Activated naive CD8-positive, alpha-beta T cell treated with anti-CD3 and anti-CD28 coated beads, Interleukin-2, amount 50 U/mL, for 16 hours (primary cell): Measurements from ENCODE around the gene VAV2.
"Not testable (repeated sequence)": the region's sequence is repeated elsewhere in the genome, so short reads cannot be mapped to it uniquely, and the experiment has no call there.

Source experiments
- DNase-seq: peaks from one replicate; pipeline ENCODE4 v3.0.0-alpha.2; 2020; ENCODE audit warnings: low read depth, low spot score

The VAV2 gene

DNA sequence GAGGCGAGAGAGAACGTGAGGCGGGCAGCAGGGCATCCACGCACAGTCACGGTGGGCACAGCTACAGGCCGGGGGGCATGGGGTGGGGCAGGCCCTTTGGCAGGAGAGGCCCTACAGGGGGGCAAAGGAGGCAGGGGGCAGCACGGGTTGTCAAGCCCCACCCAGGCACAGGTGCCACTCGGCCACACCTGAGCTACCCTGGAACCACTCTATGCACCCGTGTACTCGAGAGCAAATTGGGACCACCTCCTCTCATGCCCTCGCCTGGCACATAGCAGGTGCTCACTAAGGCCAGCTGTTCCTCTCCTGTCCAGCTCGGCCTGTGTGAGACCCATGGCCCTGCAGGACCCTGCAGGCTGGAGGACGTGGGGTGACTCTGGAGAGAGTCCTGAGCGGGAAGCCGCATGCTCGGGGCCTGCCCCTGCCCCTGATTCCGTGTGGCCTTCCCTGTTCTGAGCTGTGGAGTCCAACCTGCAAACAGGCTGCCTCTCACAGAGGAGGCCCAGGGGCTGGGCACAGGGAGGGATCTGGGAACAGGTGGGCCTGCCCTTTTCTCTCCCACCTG lies 222.5 kb downstream of the VAV2 start:
- DNase-seq, result no peak

DNA sequence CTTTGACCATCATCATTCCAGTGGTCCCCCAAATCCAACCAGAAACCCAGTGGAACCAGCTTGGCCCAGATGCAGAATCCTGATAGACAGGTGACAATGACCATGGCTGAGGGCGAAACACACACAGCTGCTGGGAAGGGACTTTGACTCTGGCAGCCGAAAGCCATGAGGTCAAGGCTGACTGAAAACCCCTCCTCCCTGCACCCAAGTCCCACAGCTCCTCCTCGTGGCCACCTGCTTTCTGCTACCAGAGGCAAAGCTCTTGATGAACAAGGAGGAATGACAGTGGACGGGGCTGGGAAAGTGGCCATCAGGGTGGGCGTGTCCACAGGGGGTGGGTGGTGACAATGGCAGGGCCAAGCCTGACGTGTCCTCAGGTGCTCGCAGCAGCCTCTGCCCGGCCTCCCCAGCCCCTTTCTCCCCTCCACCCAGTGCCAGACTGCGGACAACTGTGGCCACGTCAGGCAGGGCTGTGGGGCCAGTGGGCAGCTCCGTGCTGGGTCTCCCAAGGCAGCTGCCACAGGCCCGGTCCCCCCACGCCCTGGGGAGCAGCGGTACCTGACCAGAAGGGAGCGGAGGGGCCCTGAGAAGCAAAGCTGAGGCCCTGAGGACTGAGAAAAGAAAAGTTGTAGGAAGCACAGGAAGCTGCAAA lies 223.1 kb downstream of the VAV2 start:
- DNase-seq, result no peak

DNA sequence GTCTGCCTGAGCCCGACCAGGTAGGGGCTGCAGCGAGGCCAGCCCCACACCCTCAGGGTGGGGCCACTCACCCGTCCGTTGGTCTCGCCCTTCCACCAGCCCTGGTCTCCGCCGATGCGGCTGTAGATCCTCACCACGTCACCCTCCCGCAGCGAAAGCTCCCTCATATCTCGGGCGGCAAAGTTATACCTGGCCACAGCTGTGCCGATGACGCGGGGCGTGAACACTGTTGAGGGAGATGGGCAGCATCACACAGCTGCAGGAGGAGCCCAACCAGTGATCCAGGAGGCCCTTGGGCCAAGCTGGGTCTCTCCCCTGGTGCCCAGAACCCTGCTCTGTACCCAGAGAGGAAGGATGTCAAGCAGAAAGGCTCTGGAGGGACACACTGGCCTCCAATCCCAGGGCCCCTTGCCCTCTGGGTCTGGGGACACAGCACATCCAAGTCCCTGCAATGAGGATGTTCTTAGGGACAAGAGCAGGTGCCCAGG lies 223.7 kb downstream of the VAV2 start:
- DNase-seq, result no peak

DNA sequence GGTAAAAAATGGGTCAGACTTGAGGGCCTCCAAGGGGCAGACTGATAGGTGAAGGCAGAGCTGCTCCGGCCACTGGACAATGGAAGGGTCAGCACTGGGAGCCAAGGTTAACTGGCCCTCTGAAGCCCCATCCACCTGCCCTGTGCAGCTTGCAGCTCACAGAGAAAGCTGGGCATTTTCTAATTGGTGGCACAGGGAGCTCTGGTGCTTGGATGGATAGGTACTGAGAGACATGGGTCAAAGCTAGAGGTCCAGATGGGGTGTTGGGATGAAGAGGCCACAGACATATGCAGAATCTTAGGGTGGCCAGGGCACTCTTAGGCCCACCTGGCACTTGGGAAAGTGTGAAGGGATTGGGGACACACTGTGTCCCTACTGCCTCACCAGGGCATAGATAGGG lies 224.5 kb downstream of the VAV2 start:
- DNase-seq, result no peak

DNA sequence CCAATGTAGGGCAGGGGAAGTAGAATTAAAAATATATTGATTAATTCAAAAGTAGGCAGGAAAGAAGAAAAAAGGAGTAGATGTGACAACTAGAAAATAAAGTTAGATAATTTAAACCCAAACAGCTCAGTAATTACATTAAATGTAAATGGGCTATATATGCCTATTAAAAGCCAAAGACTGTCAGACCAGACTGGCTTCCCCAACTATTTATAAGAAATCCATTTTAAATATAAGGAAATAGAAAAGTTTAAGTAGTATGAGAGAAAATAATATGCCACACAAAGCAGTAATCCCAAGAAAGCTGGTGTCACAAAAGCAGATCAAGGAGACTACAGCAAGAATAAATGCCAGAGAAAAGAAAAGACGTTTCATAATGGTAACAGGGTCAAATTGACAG lies 225.1 kb downstream of the VAV2 start:
- DNase-seq, result no peak

DNA sequence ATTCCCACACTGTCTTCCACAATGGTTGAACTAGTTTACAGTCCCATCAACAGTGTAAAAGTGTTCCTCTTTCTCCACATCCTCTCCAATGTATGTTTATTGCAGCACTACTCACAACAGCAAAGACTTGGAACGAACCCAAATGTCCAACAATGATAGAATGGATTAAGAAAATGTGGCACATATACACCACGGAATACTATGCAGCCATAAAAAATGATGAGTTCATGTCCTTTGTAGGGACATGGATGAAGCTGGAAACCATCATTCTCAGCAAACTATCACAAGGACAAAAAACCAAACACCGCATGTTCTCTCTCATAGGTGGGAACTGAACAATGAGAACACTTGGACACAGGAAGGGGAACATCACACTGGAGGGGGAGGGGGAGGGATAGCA lies 225.9 kb downstream of the VAV2 start:
- DNase-seq, result not testable (repeated sequence)

DNA sequence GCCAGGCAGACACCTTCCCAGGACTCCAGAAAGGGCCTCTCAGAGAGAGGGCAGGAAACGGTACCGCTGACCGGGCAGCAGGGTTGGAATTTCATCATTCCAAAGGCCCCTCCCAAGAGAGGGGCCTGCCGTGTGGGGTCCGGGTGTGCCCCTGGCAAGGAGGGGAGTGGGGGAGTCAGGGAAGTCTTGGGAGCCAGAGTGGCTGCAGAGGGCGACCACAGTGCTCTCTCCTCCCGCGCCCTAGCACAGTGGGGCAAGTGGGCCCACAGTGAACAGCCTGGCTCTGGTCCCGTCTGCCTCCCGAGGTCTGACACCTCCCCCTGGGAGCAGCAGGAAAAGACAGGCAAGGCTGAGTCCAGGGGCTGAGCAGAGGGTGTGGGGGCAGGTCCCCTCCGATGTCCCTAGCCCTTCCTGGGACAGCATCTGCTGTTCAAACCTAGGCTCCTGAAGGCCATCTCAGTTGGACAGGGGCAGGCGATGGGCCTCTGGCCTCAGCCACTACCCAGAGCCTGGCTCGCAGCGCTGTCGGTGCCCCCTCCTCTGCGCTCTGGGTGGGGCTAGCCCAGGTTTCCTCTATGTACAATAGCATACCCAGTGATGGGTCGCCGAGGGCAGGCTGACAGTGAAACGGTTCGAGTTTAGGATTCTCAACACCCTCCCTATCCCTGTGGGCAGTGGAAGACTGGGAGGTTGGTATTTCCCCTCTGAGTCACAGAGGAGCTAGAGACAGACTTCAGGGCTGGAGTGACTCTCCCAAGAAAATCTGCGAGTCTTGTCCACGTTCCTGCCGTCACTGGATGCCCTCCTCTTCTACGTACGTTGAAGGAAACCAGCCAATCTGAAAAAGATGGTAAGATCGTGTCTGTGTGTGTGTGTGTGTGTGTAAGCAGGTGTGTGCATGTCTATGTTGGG lies 228.6 kb downstream of the VAV2 start:
- DNase-seq, result no peak

DNA sequence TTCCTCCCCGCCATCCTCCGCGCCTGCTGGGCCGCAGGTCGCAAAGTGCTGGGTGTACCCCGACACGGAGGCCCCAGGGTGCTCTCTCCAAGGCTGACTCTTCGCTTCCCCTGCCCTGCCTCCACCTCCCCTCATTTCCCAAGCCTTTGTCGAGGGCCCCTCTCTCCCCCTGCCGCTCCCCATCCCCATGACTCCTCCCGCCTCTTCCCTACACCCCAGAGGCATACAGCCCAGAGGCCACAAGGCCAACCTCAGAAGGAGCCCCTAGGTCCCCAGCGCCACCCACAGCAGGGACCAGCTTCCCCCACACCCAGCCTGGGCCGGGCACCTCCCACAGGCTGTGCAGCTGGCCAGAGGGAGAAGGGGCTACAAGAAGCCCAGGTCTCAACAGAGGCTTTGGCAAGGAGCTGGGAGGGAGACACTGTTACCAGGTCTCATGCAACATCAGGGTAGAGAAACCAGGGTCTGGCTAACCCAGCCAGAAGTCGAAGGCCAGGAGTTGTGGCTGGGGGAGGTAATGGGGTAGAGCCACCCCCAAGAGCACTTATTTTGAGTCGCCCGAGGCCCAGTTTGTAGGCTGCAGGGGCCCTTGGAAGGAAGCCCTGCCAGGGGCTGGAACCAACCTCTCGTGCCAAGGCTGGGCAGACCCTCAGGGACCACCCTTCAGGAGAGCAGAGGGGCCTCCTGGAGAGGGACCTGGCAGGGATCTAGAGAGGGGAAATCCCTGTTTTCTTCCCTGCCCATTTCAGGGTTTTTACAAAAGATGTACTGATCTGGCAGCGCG lies 229.4 kb downstream of the VAV2 start:
- DNase-seq, result no peak

DNA sequence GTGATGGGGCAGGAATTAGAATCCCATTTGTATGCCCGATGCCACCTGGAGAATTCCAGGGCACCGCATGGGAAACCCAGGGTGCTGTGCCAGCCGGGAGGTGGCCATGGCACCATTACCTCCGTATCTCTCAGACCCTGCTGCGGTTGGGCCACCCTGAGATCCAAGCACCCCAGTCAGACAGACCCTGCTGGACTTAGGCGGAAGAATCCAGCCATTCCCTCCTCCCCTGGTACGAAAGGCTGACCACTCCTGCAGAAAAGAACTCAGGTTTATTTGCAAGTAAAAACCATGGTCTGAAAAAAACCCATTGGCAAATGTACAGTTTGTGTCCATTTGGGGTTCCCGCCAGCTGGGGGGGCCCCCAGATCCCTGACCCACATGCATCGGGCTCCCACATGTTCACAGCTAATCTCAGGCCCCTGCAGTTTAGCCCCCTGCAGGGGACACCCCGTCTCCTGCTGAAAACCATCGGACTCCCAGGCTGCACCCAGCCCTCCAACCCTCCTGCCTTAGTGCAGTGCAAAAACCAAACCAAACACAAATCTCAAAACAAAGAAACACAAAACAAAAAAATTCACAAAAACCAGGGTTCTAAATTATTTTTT lies 230.4 kb downstream of the VAV2 start:
- DNase-seq, result no peak

DNA sequence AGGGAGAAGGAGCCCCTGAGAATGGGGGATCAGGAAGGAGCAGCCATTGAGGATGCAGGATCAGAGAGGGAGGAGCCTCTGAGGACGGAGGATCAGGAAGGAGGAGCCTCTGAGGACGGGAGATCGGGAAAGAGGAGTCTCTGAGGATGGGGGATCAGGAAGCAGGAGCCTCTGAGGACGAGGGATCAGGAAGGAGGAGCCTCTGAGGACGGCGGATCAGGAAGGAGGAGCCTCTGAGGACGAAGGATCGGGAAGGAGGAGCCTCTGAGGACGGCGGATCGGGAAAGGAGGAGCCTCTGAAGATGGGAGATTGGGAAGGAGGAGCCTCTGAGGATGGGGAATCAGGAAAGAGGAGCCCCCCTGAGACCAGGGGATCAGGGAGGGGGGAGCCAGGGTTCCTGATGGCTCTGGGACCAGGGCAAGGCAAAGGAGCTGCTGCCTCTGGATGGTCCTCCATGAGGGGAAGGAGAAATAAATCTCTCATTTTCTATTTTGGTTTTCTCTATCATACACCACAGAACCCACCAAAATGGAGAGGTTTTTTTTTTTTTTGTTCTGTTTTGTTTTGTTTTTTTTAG lies 231.3 kb downstream of the VAV2 start:
- no peak for DNase-seq

DNA sequence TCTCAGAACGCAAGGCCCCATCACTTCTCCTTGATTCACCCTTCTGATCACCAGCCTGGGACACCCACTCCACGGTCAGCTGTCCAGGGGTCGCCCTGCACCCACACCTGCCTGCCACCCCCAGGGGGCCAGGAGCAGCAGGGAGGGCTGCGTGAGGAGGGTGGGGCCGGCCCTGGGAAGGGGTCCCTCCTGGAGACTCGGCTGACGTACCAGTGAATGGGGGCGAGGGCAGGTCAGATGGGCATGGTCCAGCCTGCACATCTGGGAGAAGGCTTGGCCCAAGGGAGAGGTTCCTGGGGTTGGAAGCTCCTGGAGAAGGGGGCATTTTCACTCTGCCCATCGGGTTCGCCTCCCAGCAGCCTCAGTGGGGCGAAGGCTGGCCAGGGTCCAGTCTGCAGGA lies 232.2 kb downstream of the VAV2 start:
- DNase-seq, result no peak

DNA sequence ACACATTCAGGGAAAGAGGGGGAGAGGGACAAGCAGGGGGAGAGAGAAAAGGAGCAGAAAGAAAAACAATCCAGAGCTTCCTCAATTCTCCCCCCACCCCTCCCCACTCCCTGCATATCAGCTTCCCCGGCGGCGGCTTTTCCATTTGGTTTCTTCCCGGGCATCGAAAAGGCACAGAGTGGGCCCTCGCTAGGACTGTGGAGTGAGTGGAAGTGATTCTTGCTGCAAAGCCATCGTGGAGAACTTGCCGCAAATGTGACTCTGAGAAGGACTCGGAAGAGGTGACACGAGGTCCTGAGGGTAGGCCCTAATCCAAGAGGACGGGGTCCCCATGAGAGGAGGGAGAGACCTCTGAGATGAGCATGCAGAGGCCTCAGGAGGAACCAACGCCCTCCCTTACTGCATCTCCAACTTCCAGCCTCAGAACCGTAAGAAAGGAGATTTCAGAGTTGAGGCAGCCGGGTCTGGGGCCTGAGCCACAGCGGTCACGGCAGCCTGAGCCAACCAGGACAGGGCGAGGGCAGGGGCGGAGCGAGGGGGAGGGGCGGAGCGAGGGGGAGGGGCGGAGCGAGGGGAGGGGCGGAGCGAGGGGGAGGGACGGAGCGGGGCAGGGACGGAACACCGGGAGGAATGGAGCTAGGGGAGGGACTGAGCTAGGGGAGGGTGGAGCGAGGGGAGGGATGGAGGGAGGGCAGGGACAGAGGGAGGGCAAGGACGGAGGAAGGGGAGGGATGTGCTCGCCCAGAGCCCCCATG lies 232.8 kb downstream of the VAV2 start:
- DNase-seq, result no peak

DNA sequence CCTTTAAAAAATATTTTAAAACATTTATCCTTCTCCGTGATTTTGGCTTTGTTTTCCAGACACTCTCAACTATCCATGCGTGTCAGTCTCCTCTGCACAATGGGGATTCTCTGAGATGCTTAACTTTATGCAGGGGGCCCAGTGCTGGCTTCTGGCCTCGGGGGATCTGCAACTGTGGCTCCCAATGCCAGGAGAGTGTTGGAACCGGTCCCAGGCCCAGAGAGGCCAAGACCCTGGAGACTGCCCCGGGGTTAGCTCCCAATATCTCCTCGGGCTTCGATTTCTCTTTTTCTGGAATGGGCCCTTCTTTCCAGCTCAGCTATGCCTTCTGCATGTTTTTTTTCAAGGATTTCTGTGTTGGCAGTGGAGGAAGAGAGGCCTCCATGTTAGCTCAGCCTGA lies 233.9 kb downstream of the VAV2 start:
- no peak for DNase-seq

DNA sequence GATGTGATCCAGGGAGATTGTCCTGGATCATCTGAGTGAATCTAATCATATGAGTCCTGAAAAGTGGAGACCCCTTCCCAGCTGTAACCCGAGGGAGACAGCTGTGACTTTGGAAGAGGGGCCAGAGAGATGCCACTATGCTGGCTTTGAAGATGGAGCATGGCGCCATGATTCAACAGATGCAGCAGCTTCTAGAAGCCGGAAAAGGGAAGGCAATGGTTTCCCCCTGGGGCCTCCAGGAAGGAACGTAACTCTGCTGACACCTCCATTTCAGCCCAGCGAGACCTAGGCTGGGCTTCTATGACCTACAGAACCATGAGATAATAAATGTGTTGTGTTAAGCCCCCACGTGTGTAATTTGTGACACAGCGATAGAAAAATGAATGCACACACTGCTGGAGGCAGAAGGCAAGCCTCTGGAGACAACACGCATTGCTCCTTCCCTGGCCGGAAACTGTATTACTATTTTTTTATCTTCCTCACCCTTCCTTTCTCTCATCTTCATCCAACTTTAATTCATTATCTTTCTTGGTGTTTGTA lies 237.4 kb downstream of the VAV2 start:
- DNase-seq, result no peak

DNA sequence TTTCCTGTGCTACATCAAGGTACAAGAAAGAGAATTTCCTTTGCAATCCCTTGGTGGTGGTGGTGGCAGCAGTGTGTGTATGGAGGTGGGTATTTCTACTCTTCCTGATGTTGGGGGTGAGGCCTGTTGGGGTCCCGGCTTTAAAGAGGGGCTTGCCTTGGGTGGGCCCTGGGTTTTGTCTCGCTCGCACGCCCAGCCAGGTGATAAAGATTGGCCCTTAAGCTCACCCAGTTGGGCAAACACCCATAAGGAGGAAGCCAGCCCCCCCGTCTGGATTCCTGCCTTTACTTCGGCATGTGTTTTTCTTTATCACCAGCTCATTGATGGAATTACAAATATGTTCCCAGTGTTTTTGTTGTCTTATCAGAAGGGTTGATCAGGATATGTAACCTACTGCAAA lies 237.9 kb downstream of the VAV2 start:
- DNase-seq, result no peak

DNA sequence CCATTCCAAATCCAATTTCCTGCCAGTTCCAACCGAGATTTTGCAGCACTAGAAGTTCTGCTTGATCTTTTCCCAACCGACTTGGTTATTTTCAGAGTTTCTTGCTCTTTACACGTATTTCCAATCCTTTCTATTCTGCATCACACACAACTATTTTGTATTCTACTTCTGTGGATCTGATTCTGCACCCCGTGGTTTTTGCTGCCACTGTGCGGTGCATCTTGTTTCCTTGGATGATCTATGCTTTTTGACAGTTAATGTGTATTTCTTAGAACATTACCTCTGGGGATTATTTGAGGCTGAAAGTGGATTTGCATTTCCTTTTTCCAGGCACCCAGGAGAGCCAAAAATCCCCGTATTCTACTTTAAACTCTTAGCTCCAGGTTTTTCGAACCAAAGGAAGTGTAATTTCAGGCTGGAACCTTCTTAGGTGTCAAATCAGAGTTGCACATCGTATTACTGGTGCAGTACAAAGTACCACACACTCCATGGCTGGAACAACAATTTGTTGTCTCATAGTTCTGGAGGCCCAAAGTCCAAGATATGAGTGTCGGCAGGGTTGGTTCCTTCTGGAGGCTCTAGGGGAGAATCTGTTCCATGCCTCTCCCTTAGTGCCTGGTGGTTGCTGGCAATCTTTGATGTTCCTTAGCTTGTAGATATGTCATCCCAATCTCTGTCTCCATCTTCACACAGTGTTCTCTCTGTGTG lies 239.2 kb downstream of the VAV2 start:
- DNase-seq, result no peak

DNA sequence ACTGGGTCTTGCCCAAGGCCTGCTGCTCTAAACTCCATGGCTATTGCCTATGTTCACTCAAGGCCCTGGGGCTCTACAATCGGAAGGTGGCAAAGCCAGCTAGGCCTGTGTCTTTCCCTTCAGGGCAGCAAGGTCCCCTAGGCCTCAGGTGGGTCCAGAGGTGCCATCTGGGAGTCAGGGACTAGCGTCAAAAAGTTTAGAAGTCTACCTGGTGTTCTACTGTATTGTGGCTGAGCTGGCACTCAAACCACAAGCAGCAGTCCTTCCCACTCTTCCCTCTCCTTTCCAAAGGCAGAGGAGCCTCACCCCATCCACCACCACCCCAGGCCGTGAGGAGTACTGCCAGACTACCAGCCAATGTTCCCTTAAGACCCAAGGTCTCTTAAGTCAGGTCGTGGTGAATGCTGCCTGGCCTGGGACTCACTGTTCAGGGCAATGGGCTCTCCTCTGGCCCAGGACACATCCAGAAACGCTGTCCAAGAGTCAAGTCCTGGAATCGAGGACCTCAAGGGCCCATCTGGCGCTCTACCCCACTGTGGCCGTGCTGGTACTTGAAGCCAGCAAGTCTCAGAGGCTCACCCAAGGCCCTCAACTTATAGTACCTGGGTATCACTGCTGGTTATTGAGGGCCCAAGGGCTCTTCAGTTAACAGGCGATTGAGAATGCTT lies 241.0 kb downstream of the VAV2 start:
- no peak for DNase-seq

DNA sequence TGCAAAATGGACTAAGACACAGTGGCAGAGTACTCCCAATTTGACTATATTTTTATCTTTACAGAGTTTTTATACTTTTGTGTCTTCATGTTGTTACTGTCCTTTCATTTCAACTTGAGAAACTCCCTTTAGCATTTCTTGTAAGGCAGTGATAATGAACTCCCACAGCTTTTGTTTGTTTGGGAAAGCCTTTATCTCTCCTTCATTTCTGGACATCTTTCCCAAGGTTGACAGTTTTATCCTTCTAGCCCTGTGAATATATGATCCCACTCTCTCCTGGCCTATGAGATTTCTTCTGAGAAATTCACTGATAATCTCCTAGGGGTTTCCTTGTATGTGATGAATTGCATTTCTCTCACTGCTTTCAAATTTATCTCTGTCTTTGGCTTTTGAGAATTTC lies 244.8 kb downstream of the VAV2 start:
- DNase-seq, result no peak

DNA sequence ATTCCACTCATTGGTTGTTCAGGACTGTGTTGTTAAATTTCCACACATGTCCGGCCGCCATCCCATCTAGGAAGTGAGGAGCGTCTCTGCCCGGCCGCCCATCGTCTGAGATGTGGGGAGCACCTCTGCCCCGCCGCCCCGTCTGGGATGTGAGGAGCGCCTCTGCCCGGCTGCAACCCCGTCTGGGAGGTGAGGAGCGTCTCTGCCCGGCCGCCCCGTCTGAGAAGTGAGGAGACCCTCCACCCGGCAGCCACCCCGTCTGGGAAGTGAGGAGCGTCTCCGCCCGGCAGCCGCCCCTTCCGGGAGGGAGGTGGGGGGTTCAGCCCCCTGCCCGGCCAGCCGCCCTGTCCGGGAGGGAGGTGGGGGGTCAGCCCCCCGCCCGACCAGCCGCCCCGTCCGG lies 247.6 kb downstream of the VAV2 start:
- DNase-seq, result not testable (repeated sequence)
